ENCODE measurements around the gene GRK5.

The GRK5 gene

GRCh38 chr10:119290301-119291048, 83.1 kb downstream of the GRK5 start:
- H4K20me1 ChIP-seq (ENCODE audit: insufficient read depth, low read length) = no peaks in the 10 kb centered on the region
- H3K9ac ChIP-seq (ENCODE audit: low read length) = no peak overlapping the region
- DNase-seq = no peak
- H3K27ac ChIP-seq (ENCODE audit: low read length) = no peak overlapping the region
- H3F3A ChIP-seq (ENCODE audit: insufficient read depth, low read length) = no peaks in the 10 kb centered on the region
- no peaks in the 10 kb centered on the region for H3K27me3 ChIP-seq (replicated peaks; ENCODE audit: insufficient read depth, low read length)
- TF ChIP-seq EZH2 (optimal IDR thresholded peaks at IDR 0.05; ENCODE audit: low read depth, low read length) = no peak
- peaks cover 16% of the 10 kb centered on the region for H3K4me1 ChIP-seq (ENCODE audit: low read length)
- H3K4me2 ChIP-seq (ENCODE audit: low read depth, low read length) = no peak overlapping the region
- no peaks in the 10 kb centered on the region for H3K36me3 ChIP-seq (replicated peaks; ENCODE audit: insufficient read depth, low read length)
- no peaks in the 10 kb centered on the region for H3K79me2 ChIP-seq (ENCODE audit: low read length)
- no peaks in the 10 kb centered on the region for H3K9me3 ChIP-seq (replicated peaks; ENCODE audit: insufficient read depth, low read length)
- H3K4me3 ChIP-seq (ENCODE audit: low read length) = no peak overlapping the region
- H3K9me2 ChIP-seq (replicated peaks; ENCODE audit: insufficient read depth, low read length) = no peaks in the 10 kb centered on the region
- no peak overlapping the region for H2AFZ ChIP-seq (ENCODE audit: low read length)

DNA sequence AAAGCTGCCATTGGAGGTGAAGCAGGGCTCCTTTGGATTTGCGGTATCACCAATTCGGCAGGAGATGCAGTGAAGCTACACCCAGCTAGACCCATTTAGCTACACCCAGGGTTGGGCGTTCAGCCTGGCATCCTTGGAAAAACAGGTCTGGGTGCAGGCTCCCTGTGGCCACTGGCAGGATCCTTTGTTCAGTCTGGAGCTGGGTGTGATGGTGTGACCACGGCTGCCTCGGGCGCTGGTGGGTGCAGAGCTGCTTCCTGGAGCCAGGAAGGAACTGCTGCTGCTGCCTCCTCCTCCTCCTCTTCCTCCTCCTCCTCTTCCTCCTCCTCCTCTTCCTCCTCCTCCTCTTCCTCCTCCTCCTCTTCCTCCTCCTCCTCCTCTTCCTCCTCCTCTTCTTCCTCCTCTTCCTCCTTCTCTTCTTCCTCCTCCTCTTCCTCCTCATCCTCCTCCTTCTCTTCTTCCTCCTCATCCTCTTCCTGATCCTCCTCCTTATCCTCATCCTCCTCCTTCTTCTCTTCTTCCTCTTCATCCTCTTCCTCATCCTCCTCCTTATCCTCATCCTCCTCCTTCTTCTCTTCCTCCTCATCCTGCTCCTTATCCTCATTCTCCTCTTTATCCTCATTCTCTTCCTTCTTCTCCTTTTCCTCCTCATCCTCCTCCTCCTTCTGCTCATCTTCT, 84.0 kb downstream of the GRK5 start:
- H2AFZ ChIP-seq (ENCODE audit: low read length) = no peak overlapping the region
- no peak overlapping the region for H3K4me3 ChIP-seq (ENCODE audit: low read length)
- TF ChIP-seq EZH2 (optimal IDR thresholded peaks at IDR 0.05; ENCODE audit: low read depth, low read length) = no peak
- no peak for TF ChIP-seq EZH2phosphoT487 (IDR thresholded peaks at IDR 0.05; ENCODE audit: low read length)
- TF ChIP-seq CTCF (IDR thresholded peaks at IDR 0.05; ENCODE audit: low read length) = no peak
- H3K4me2 ChIP-seq (ENCODE audit: low read depth, low read length) = no peak overlapping the region
- no peak overlapping the region for H3K9ac ChIP-seq (ENCODE audit: low read length)
- no peaks in the 10 kb centered on the region for H3K36me3 ChIP-seq (replicated peaks; ENCODE audit: insufficient read depth, low read length)
- no peaks in the 10 kb centered on the region for H3K9me2 ChIP-seq (replicated peaks; ENCODE audit: insufficient read depth, low read length)
- no peaks in the 10 kb centered on the region for H3K79me2 ChIP-seq (ENCODE audit: low read length)
- no peaks in the 10 kb centered on the region for H4K20me1 ChIP-seq (ENCODE audit: insufficient read depth, low read length)
- DNase-seq = no peak
- no peaks in the 10 kb centered on the region for H3K9me3 ChIP-seq (replicated peaks; ENCODE audit: insufficient read depth, low read length)
- H3F3A ChIP-seq (ENCODE audit: insufficient read depth, low read length) = no peaks in the 10 kb centered on the region
- no peaks in the 10 kb centered on the region for H3K27me3 ChIP-seq (replicated peaks; ENCODE audit: insufficient read depth, low read length)
- peaks cover 7% of the 10 kb centered on the region for H3K4me1 ChIP-seq (ENCODE audit: low read length)
- H3K27ac ChIP-seq (ENCODE audit: low read length) = no peak overlapping the region

DNA sequence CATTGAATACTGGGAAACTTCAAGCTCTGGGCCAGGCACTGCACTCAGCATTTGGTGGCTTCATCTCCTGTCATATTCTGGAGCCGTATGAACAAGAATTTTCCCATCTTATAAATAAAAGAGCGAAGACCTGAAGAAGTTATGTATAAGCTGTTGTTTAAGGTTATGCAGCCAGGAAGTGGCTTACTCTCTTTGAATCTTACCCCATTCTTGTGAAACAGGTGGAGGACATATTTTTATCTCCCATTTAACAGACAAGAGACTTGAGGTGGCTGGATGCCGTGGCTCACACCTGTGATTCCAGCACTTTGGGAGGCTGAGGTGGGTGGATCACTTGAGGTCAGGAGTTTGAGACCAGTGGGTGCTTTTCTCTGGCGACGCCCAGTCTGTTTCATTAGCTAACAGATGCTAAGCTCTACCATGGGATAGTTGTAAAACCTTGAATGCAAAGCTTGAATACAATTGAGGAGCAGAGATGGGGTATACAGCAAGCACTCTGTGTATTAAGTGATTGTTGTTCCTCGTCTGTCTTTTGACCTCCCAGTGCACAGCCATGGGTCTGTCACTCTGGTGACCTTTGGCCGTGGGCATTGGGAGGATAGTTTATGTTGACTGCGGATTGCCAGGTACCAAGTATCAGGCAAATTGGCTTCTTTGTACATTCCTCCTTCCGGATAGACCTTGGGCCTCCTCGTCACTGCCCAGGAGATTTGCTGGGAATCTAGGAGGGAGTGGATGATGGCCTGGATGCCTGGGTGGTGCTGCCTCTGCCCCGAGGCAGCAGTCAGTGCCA, 85.8 kb downstream of the GRK5 start:
- Histone ChIP-seq H3K4me3 (ENCODE audit: low read length) (no peak overlapping the region), H3K27me3 (replicated peaks; ENCODE audit: insufficient read depth, low read length) (no peaks in the 10 kb centered on the region), H3K9me3 (replicated peaks; ENCODE audit: insufficient read depth, low read length) (no peaks in the 10 kb centered on the region), H3K9me2 (replicated peaks; ENCODE audit: insufficient read depth, low read length) (no peaks in the 10 kb centered on the region), H3K9ac (ENCODE audit: low read length) (no peak overlapping the region), H3K4me2 (ENCODE audit: low read depth, low read length) (no peak overlapping the region), H4K20me1 (ENCODE audit: insufficient read depth, low read length) (no peaks in the 10 kb centered on the region), H3K79me2 (ENCODE audit: low read length) (no peaks in the 10 kb centered on the region), H3F3A (ENCODE audit: insufficient read depth, low read length) (no peaks in the 10 kb centered on the region), H3K27ac (ENCODE audit: low read length) (no peak overlapping the region), H3K36me3 (replicated peaks; ENCODE audit: insufficient read depth, low read length) (no peaks in the 10 kb centered on the region), H3K4me1 (ENCODE audit: low read length) (peaks cover 7% of the 10 kb centered on the region), H2AFZ (ENCODE audit: low read length) (no peak overlapping the region)
- DNase-seq = no peak
- TF ChIP-seq EZH2 (optimal IDR thresholded peaks at IDR 0.05; ENCODE audit: low read depth, low read length) (no peak), CTCF (IDR thresholded peaks at IDR 0.05; ENCODE audit: low read length) (no peak), EZH2phosphoT487 (IDR thresholded peaks at IDR 0.05; ENCODE audit: low read length) (no peak)

Measured in MM.1S (cell line).